ENCODE results near the gene SEC23B.
"Not testable (repeated sequence)": the region's sequence is repeated elsewhere in the genome, so short reads cannot be mapped to it uniquely, and the experiment has no call there.

The SEC23B gene

GRCh38 chr20:18524646-18525045 is 16.9 kb downstream of the SEC23B start:
- no peak for FAIRE-seq
- peak; percentile 37 for DNase-seq (ENCODE audit: low spot score)

- FAIRE-seq = not testable (repeated sequence)
These were observed 19.0 kb downstream of the SEC23B start for GRCh38 chr20:18526761-18527160.

DNA sequence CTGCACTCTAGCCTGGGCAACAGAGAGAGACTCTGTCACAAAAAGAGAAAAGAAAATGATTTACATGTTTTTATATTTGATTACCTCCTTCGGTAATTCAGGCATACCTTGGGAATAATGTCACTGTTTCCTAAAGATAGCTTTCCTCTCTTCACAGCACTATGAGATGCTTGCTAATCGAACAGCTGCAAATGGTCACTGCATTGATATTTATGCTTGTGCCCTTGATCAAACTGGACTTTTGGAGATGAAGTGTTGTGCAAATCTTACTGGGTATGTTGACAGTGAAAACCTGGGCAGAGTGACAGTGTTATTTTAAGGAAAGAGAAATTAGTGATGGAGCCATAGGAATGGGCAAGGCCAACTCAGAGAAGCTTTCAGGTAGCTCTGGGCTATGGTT is 19.6 kb downstream of the SEC23B start:
- FAIRE-seq (no peak), DNase-seq (ENCODE audit: low spot score) (no peak)

More at GRCh38 chr20:18526761-18527160, 19.0 kb downstream of the SEC23B start:
- DNase-seq (ENCODE audit: low spot score) = not testable (repeated sequence)

DNA sequence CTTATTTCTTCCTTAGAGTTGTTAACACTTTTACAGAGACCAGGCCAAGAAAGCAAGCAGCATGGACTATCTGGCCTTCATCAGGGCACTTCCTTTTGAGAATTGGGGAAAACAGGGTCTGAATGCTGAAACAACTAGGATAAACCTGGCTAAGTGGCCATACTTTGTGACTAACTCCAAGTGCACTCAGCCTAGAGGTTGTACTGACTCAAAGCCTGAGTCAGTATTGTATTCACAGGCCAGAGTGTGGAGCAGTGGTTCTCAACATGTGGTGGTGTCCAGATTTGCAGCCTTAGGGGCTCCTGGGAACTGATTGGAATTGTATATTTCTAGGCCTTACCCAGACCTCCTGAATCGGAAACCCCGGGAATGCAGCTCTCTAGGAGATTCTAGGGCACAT is 20.1 kb downstream of the SEC23B start:
- FAIRE-seq = no peak
- DNase-seq (ENCODE audit: low spot score) = peak; percentile 38

DNA sequence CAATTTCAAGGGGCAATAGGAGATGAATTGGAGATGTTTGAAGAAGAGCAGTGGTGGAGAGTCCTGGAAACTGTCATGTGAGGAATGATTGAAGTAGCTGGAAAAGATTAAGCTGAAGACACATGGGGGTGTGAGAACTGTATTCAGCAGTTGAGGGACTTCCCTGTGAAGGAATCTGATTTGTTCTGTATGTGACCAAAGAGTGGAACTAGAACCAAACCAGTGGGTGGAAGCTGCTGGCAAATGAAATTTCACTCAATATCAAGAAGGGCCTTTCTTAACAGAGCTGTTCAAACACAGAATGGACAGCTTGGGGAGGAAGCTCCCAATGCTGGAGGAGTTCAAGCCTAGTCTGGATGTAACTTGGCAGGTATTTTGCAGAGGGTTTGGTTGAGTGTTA is 21.3 kb downstream of the SEC23B start:
- DNase-seq (ENCODE audit: low spot score) (no peak), FAIRE-seq (no peak)

- FAIRE-seq (no peak), DNase-seq (ENCODE audit: low spot score) (no peak)
These were observed 24.9 kb downstream of the SEC23B start for GRCh38 chr20:18532626-18533025.

GRCh38 chr20:18533491-18533890 is 25.8 kb downstream of the SEC23B start:
- DNase-seq (ENCODE audit: low spot score) (no peak), FAIRE-seq (no peak)

DNA sequence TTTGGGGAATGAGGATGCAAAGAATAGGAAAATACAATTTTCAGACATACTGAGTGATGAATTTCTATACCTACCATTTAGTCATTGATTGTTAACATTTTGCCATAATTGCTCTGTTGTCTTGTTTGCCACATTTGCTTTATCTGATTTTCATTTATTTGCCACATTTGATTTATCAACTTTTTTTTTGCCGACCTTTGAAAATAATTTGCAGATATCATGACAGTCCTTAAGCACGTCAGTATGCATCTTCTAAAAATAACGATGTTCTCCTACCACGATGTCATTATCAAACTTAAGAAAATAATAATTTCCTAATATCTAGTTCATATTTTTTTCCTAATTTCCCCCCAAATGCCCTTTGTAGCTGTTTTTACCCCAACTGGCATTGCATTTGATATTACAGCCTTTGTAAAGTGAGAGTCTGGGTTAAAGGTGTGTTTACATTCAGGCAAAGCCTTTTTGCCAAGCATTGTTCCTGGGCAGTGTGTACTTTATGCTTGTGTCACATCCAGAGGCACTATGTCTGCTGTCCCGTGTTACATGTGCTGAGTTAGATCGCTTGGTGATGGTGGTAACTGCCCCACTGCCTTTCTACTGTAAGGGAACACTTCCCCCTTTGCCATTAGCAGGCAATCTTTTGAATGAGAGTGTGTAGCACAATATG is 26.4 kb downstream of the SEC23B start:
- FAIRE-seq (no peak), DNase-seq (ENCODE audit: low spot score) (no peak)

DNA sequence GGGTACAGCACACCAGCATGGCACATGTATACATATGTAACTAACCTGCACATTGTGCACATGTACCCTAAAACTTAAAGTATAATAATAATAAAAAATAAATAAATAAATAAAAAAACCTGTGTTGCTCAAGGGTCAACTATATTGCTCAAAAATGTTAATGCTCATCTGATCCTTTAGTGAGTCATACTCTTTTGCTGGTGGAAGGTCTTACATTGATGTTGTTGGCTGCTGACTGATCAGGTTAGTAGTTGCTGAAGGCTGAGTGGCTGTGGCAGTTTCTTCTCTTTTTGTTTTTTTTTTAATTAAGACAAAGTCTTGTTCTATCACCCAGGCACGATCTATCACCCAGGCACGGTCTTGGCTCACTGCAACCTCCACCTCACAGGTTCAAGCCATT is 29.9 kb downstream of the SEC23B start:
- DNase-seq (ENCODE audit: low spot score) = no peak
- no peak for FAIRE-seq

- peak; percentile 98 for FAIRE-seq
- peak; percentile 81 for DNase-seq (ENCODE audit: low spot score)
These were observed 34.0 kb downstream of the SEC23B start for GRCh38 chr20:18541741-18542140.

GRCh38 chr20:18543216-18543615 is 35.5 kb downstream of the SEC23B start:
- DNase-seq (ENCODE audit: low spot score) = peak; percentile 13

GRCh38 chr20:18543932-18544331 is 36.2 kb downstream of the SEC23B start:
- FAIRE-seq = no peak
- DNase-seq (ENCODE audit: low spot score) = no peak

More at GRCh38 chr20:18543216-18543615, 35.5 kb downstream of the SEC23B start:
- FAIRE-seq = peak; percentile 41

DNA sequence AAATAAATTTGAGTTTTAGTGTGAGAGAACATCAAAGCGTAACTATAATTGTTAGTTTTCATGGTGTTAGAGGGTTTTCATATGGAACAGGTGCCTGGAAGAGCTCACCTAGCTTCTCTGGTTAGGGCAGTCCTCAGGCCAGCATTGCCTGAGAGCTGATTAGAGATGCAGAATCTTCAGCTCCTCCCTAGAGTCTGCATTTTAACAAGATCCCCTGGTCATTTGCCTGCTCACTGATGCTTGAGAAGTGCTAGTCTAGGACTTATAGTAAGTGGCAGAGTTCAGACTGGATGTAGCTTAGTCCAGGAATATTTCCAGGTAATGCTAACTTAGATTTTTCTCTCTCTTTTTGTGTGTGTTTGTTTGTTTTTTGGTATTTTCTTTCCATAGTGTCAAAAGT is 37.8 kb downstream of the SEC23B start:
- FAIRE-seq = no peak

GRCh38 chr20:18548465-18548864 is 40.7 kb downstream of the SEC23B start:
- DNase-seq (ENCODE audit: low spot score) = no peak
- FAIRE-seq = no peak

More for the DNA sequence above, 37.8 kb downstream of the SEC23B start:
- no peak for DNase-seq (ENCODE audit: low spot score)

DNA sequence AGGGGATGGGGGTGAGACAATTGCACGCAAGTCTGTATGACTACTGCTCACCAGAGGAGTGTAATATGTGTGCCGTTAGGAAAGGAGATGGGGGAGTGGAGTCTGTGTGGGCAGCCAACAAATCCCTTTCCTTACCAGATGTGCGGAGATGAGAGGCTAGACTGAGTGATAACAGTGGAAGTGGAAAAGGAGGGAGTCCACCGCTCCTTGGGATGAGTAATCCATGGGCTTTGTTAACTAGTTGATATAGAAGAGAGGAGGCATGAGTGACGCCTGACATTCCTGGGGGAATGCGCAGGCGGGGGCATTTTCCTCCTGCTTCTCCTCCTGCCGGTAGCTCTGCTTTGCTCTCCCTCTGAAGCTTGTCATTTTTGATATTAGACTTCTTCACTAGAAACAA is 46.0 kb downstream of the SEC23B start:
- DNase-seq (ENCODE audit: low spot score) (no peak), FAIRE-seq (no peak)

- peak; percentile 71 for FAIRE-seq
- DNase-seq (ENCODE audit: low spot score) = peak; percentile 72
These were observed 59.4 kb downstream of the SEC23B start, which contains the start of gene SMIM26 for GRCh38 chr20:18566892-18567738. TSS of gene SMIM26 (plus strand) at chr20:18567432. CDS start at chr20:18567479, 47 bp downstream.

GRCh38 chr20:18567739-18568091 is 60.0 kb downstream of the SEC23B start:
- FAIRE-seq (no peak), DNase-seq (ENCODE audit: low spot score) (no peak)

DNA sequence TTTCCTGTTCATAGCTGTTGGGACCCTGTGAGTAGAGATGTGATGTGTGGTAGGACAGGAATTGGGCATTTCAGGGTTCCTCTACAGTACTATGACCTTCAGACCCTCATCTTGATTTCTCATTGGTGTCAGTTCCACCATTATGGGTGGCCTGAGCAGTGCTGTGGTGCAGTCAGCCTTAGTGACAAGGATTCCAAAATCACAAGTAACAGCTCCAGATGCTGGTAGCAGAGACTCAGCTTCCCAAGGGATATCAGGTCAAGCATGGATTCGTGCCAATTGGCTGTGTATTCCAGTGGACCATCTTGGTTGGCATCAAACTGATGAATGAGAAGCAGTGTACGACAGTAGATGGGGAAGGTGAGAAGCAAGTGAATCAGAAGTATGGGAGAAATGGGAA is 63.3 kb downstream of the SEC23B start:
- no peak for FAIRE-seq
- no peak for DNase-seq (ENCODE audit: low spot score)

- FAIRE-seq (no peak), DNase-seq (ENCODE audit: low spot score) (no peak)
These were observed 63.8 kb downstream of the SEC23B start for GRCh38 chr20:18571578-18571977.

GRCh38 chr20:18577942-18578341 is 70.2 kb downstream of the SEC23B start:
- FAIRE-seq = no peak

GRCh38 chr20:18578581-18578980 is 70.8 kb downstream of the SEC23B start:
- DNase-seq (ENCODE audit: low spot score) = no peak
- no peak for FAIRE-seq

More at GRCh38 chr20:18577942-18578341, 70.2 kb downstream of the SEC23B start:
- no peak for DNase-seq (ENCODE audit: low spot score)

GRCh38 chr20:18580012-18580411 is 72.3 kb downstream of the SEC23B start:
- no peak for DNase-seq (ENCODE audit: low spot score)
- FAIRE-seq = no peak

DNA sequence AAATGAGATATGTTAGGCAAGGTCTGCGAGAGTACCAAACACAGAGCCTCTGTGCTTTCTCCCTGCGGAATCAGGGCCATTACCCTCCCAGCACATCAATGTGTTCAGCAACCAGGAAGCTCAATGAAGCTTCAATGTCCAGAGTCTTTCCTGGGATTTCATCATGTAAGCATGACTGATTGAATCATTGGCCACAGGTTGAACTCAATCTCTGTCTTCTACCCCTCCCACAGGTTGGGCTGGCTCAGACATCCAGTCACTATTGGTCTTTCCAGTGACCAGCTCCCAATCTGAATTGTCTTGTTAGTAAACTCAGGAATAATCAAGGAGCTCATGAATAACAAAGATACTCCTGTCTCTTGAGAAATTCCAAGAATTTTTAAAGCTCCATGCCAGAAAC is 77.4 kb downstream of the SEC23B start:
- peak; percentile 80 for DNase-seq (ENCODE audit: low spot score)
- peak; percentile 87 for FAIRE-seq

Data from RCC 7860 (cell line).